Hematopoietic multipotent progenitor cell treated with erythropoietin and hydrocortisone succinate and interleukin-3 and kit ligand, for 6 days (in vitro differentiated cells): Measurements from ENCODE around the gene PITPNB.

Source experiments
- DNase-seq: peaks from one replicate; pipeline ENCODE4 v3.0.0-alpha.2; 2015

The PITPNB gene

DNA sequence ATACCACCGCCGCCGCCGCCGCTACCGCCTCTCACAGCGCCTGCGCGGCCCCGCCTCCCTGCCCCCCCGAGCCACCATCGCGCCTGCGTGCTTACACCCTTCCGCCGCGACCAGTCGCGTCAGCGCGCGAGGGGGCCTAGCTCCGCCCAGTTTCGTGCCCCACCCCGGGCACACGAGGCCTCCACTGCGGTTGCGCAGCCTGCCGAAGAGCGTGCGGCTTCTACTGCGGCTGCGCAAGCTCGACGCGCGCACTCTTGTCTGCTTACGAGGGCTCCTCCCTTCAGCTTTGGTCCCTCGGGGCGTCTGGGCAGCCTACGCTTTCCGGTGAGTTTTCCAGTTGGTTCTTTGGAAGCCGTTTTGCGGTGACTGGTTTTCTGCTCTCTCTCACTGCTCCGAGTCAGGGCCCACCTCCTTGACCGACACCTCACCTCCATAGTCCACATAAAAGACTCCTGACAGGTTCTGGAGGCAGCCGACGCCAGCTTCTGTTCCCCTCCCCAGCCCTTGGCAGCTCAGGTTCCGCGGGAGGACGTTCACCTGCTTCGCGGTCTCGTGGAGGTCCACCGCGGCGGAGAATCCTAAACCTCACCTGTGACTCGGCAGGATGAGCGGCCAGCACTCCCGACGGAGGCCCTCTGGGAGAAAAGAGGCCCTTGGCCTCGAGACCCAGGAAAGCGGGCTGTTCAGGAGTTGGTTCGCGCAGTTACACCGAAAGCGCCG, at the start of gene PITPNB:
Gene PITPNB (minus strand): TSS at position 35 of the 720 bp plus-strand sequence. CDS start 65 bp downstream, outside the sequence.
- DNase-seq = peak; percentile 98

DNA sequence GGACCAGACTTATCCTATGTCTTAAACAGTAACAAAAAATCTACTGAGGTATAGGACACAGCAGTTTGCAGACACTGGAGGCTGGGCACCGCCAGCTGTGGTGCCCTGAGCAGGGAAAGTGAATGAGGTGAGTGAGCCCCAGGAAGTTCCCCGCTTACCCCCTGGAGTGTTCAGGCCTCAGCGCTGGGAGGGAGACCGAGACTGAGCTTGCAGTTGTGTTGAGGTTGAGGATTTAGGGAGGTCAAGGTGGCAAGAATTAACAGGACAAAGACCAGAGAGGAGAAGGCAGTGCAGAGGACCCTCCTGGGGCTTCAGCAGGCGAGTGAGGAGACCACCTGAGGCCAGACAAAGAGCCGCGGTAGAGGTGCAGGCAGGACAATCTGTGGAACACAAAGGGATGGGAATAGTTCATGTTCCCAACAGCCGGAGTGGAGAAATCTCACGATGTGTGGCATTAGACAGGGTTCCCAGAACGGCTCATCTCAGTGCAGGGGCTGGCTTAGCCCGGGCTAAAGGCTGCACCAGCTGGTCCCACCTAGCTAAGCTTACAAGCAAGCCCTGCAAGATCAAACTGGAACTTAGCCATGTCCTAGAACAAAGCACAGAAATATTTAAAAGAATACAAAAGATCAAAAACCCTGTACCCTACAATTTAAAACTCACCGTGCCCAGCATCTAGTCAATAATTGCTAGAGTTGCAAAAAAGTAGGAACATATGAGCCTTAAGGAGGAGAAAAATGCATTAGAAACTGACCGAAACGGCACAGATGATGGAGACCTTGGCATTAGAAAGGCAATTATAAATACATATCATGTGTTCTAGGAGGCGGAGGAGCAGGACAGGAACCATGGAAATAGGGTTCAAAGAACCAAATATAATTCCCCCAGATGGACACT, 47.4 kb upstream of the PITPNB start:
- no peak for DNase-seq

DNA sequence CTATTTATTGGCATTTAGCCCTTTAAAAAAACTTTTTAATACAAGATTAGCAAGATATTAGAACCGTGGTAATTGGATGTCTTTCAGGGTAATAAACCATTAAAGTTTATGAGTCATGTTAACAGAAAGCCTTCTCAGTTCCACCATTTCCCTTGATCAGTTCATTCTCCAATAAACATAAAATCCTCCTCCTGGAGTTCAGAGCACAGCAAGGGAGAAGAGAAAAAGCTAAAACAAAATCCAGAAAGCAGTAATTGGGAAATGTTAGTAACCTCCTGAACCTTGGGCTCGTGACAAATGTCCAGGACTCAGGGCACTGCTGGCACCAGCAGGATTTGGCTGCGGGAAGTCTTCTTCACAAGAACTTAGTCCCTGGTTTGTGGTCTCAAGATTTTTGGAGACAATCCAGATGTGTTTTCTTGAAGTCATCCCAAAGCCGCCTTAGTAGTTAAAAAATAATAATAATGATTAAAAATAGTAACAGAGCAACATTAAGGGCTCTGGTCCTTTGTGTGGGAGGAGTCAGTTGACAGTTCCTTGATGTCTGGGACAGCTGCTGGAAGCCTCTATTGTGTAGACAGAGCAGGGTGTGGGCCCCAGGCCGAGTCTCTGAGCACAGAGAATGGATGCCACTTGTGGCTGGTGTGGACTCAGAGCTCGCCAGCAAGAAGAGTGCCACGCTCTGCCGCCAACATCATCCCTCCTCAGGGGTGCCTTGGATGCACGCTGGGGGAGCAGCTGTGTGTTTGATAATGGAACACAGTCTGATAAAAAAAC, 43.4 kb upstream of the PITPNB start:
- peak; percentile 3 for DNase-seq

DNA sequence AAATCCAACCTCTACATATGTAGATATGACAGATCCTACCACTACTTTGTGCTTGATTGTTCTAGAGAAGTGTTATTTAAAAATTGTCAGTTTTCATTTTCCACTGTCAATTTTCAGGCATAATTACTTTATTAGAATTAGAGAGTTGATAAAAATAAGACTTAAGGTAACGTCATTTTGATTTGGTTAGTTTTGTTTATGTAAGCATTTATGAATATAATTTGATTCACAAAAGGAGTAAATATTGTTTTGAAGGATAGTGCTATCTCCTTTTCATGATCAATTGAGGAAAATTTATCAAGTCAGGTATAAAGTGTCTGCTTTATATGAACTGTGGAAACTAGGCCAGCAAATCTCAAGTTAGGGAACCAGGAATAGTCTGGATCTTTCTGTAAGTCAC, 42.6 kb upstream of the PITPNB start:
- DNase-seq = no peak

DNA sequence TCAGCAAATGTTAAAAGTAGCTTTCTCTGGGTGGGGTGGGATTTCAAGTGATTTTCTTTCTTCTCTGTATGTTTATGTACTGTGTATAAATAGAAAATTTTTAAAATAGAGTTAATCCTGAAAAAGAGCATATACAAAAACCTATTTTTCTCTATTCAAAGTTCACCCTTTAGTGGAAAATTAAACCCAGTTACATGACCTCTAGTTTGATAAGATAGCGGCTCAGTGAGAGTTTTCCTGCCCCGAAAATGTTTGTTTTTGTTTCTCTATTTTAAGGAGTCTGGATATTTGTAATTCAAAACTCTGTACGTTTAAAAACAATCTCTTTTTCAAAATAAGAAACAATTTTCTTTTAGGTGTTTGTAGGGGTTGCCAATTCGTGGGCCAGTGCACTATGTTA, 42.1 kb upstream of the PITPNB start:
- no peak for DNase-seq

DNA sequence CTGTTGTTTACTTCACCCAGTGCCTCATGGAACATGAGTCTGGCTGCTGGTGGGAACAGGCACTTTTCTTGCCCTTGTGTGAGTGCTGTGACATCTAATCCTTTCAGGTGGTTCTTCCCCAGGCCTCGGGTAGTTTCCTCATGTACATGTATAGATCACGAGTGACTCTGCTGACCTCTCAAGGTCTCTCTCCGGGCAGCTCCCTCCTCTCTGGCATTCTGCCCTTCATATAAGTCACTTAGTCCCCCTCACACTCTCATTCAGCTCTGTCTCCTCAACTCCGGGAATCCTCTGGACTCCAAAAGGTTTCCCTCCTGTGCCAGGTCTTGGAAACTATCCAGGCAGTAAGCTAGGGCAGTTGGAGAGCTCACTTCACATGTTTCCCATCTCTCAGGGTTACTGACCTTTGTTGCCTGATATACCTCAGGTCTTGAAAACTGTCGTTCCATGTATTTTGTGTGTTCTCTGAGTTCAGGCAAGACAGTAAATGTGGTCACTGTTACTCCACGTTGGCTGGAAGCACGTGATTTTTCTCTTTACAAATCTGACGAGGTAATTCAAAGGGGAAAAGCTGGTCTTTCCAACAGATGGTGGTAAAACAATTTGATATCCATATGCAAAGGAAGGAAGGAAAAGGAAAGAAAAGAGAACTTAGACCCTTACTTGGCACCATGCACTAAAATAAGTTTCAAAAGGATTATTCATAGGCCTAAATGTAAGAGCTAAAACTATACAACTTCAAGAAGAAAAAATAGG, 40.5 kb upstream of the PITPNB start:
- no peak for DNase-seq

DNA sequence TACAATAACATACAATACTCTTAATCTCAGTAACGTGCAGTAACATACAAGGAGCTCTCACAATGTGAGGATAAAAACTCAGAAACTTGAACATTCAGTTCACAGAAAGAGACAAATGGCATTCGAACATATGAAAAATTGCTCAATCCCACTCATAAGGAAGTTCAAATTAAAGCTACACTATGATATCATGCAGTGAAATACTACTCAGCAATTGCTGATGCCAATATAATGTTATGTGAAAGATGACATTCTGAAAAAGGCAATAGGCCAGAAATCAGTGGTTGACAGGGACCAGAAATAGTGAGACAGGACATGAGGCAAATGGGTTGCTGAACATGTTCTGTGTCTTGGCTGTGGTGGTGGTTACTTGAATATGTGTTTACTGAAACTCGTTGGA, 33.7 kb upstream of the PITPNB start:
- no peak for DNase-seq

DNA sequence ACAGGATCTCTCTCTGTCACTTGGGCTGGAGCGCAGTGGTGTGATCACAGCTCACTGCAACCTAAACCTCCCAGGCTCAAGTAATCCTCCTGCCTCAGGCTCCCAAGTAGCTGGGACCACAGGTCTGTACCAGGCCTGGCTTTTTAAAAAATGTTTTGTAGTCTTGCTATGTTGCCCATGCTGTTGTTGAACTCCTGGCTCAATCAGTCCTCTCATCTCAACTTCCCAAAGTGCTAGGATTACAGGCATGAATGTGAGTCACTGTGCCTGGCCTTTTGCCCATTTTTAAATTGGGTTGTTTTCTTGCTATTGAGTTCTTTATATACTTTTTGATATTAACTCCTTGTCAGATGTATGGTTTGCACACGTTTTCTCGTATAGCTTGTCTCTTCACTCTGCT, 33.0 kb upstream of the PITPNB start:
- DNase-seq = peak; percentile 33

DNA sequence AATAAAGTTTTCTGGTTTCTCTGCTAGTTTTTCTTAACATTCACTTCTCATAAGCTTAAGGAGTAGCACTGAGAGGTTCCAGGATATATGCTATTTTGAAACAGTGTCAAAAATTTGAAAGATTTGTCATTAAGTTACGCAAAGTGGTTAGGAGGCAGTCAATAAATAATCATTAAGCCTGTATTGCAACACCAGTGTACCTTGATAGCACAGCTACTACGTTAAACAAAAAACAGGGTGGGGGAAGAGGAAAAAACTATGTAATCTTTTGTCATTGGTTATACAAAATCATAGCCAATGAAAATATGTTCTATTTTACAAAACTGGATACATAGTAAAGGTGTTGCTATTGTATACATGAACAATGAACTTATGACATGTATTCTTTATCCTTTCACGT, 30.4 kb upstream of the PITPNB start:
- DNase-seq = no peak

DNA sequence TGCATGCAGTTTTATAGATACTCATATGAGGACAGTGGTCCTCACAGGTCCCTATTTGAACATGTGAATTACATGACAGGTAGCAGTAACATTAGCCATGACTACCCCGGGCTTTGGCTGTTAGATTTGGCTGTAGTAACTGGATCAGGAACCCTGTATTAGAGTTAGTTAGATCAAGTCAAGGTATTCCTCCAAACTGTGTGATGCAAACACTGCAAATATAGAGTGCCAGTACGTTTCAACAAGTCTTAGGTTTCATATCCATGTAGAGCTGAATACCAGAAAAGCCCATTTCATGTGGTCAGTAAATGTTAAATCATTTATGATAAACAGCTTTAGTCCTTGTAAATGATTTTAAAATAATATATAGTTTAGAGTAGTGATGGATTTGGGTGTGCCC, 29.5 kb upstream of the PITPNB start:
- no peak for DNase-seq

DNA sequence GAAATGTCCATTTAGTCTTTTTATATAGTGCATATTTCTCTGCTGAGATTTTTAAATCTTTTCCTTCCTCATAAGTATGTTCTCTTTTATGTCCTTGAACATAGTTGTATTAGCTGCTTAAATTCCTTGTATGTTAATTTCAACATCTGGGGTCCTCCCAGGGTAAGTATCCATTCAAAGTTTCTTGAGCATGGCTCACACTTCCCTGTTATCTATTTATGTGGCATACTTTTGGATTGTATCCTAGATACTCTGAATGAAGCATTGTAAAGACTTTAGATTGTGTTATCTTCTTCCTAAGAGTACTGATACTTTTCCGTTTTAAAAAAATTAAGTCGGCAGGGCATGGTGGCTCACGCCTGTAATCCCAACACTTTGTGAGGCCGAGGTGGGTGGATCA, 28.4 kb upstream of the PITPNB start:
- DNase-seq = no peak

DNA sequence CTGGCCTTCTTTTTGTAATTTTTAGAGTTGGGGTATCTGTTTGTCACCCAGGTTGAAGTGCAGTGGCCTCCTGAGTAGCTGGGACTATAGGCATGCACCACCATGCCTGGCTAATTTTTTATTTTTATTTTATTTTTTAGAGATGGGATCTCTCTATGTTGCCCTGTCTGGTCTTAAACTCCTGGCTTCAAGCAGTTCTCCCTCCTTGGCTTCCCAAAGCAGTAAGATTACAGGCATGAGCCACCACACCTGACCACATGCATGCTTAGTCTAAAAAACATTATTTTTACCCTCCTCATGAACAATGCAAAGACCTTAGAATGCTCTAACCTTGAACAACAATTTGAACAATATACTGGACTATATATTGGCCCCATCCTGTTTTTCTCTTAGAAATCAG, 22.1 kb upstream of the PITPNB start:
- DNase-seq = no peak

DNA sequence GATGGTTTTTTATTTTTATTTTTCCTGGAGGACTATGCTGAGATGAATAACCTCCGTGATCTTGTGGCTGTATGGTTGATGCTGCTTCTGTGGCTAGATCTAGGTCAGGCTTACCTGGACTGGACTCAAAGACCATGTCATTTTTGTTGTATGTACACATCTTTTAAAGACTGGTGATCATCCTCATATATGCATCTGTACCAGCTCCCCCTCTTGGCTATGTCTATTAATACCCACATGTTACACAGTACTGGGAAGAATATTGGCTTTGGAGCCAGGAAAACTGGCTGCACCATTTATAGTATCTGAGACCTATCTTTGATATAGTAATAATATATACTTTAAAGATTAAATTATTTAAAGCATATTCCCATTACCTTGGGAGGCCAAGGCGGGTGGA, 18.4 kb upstream of the PITPNB start:
- DNase-seq = peak; percentile 43

DNA sequence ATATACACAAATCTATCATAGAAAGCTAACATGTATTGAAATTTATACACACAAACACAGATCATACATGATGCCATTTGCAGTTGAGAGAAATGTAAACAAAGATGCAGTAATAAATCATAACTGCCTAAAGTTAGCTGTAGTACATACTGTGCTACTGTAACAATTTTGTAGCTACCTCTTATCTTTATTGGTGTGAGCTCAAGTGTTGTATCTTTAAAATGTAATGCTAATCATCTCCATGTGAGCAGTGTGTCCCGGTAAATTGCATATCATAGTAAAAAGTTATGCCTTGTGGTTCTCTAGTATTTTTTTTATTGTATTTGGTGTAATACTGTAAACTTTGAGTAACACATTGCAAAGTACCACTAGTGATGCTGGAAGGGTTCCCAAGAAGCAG, 16.8 kb upstream of the PITPNB start:
- DNase-seq = no peak

DNA sequence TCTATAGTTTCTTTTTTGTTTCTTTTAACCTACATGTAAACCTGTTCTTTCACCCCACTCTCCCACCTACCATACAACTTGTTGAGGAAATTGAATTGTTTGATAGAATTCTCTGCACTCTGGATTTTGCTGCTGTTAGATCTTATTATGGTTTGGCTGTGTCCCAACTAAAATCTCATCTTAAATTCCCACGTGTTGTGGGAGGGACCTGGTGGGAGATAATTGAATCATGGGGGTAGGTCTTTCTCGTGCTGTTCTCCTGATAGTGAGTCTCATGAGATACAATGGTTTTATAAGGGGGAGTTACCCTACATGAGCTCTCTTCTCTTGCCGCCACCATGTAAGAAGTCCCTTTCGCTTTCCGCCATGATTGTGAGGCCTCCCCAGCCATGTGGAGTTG, 15.0 kb upstream of the PITPNB start:
- peak; percentile 5 for DNase-seq

DNA sequence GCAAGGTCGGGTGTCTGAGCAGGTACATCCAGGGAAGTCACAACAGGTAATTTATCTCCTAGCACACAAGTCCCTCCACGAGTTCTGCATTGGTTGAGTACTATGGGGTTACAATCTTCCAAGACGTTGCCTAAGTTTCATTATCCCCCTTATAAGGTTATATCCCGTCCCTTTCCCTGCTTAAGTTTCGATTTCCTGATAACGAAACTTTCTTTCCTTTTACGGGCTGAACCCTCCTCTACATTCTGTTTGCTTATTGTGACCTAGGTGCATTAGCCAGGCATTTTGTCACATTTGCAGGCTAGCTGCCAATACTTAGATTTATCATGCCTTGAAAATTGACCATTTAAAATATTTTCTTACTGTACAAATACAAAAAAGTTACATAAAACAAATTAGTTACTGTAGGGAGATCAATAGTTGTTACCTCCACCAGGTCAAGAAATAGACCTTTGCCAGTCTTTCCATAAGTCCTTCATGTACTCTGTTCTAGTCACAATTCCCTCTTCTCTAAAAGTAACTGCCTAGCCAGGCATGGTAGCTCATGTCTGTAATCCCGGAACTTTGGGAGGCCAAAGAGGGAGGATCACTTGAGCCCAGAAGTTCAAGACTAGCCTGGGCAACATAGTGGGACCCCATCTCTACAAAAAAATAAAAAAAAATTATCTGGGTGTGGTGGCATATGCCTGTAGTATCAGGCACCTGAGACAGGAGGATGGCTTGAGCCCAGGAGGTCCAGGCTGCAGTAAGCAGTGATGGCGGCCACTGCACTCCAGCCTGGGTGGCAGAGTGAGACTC, 14.3 kb upstream of the PITPNB start:
- no peak for DNase-seq

DNA sequence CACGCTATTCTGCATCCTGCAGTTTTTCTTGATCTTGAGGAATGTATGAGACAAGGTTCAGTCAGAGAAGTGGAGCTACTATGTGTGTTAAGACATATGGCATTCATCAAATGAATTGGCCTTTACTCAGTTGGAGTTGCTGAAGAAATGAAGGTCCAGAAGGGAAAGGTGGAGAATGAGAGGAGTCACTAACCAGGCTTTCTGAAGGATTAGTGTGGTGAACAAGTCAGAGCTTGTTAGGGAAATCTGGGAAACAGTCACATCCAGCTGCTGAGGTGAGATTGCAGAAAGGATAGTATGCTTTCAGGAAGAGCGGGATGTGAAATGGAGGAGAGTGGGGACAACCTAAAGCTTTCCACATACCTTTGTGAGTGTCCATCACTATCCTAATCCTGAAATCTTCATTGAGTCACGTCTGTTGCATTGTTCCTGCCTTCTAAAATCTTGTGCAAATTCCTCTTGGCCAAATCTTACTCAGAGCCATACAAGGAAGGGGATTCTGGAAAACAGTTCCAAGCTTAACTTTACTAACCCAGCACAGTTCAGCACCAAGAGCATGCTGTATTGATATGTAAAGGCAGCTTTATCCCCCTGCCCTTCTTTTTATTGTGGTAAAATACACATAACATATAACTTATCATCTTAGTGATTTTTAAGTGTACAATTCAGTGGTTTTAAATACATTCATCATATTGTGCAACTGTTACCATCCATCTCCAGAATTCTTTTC, 11.4 kb upstream of the PITPNB start:
- DNase-seq = no peak

DNA sequence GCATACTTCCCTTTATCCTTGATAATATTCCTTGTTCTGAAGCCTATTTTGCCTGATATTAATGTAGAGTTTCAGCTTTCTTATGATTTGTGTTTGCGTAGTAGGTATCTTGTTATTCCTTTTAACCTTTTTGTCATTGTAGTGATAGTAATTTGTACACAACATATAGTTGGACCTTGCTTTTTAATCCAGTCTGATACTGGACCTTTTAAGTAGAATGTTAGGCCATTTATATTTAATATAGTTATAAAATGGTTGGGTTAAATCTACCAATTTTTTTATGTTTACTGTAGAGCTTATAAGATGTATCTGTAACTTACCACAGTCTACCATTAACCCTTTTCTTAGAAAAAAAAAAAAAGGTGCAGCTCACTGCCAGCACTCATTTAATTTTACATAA, 8.6 kb upstream of the PITPNB start:
- DNase-seq = no peak

DNA sequence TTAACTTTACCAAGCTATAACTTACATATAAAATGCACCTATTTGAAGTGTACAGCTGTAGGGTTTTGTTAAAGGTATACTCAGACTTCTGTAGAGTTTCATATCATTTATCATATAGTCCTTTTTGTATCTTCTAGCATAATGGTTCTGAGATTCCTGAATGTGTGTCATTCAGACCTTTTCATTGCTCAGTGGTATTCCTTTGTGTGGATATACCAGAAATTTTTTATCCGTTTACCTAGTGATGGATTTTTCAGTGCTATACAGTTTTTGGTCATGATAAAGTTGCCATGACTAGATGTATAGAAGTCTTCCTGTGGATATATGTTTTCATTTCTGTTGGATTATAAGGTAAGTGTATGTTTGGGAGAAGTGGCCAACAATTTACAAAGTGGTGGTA, 6.3 kb upstream of the PITPNB start:
- no peak for DNase-seq

DNA sequence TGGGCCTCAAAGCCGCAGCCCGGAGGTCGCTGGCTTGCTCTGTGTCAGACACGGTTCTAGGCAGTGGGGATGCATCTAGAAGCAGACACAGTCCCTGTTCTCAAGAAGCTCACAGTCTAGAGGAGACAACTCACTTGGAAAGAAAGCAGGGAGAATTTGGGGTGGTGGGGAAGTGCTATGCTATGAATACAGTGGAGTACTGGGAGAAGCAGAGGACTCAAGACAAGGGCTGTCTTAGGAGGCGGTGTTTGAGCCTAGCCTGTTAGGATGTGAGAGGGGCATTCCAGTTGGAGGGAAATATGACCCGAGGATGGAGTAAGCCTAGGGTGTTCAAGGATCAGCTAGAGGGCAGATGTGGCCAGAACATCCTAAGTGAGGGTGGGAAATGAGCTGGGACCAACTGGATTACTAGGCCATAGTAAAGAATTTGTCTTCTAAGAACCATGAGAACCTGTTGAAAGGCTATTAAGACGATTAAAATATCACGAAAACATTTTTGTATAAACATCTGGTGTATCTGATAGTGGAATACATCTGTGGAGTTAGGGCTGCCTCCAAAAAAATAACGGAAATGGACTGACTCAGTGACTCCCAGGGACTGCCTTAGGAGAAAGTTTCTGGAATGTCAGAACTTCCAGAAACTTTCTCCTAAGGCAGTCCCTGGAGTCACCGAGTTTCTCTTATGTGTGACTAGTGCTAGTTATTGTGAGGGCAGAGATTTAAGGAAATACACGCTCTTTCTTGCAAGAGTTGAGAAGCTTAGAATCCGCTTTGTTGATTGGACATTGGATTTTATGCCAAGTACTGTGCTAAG, 1.1 kb upstream of the PITPNB start:
- peak; percentile 39 for DNase-seq
